Immature natural killer cell (primary cell): ENCODE measurements around the gene GPN1. TPM values are rescaled to one million over a fixed set of nuclear protein-coding genes. Genes with fewer than 3 reads are reported as not detected.

Experiments used
- DNase-seq, 3 donors: peaks; one replicate each; pipeline ENCODE4 v3.0.0; 2022; ENCODE audit warnings: mixed read lengths in 1 of 3
- H3K27ac Mint-ChIP-seq, 6 donors: one replicate each; pipeline ENCODE4 v1.8.0; 2020; ENCODE audit warnings: mixed read lengths in 6 of 6, mild to moderate bottlenecking in 5 of 6, inconsistent platforms in 4 of 6, moderate library complexity in 3 of 6
- H3K27me3 Mint-ChIP-seq, 3 donors: one replicate each; pipeline ENCODE4 v1.8.0; 2020 to 2021; ENCODE audit warnings: low read depth in 3 of 3, mild to moderate bottlenecking in 3 of 3, mixed read lengths in 3 of 3, moderate library complexity in 3 of 3, inconsistent platforms in 1 of 3
- H3K36me3 Mint-ChIP-seq, 3 donors: one replicate each; pipeline ENCODE4 v1.8.0; 2020; ENCODE audit warnings: mixed read lengths in 3 of 3, inconsistent platforms in 2 of 3, mild to moderate bottlenecking in 2 of 3
- H3K4me1 Mint-ChIP-seq, 2 donors: one replicate each; pipeline ENCODE4 v1.8.0; 2020; ENCODE audit warnings: inconsistent platforms in 2 of 2, mild to moderate bottlenecking in 2 of 2, mixed read lengths in 2 of 2, moderate library complexity in 1 of 2
- H3K4me3 Mint-ChIP-seq, 5 donors: one replicate each; pipeline ENCODE4 v1.8.0; 2020; ENCODE audit warnings: mild to moderate bottlenecking in 5 of 5, mixed read lengths in 5 of 5, inconsistent platforms in 3 of 5, moderate library complexity in 3 of 5
- H3K9me3 Mint-ChIP-seq, 6 donors: one replicate each; pipeline ENCODE4 v1.8.0; 2020; ENCODE audit warnings: mild to moderate bottlenecking in 6 of 6, mixed read lengths in 6 of 6, inconsistent platforms in 4 of 6, moderate library complexity in 3 of 6
- polyA plus RNA-seq, 3 donors: library from polyadenylated mRNA; unstranded; fragments of 300-500 nt; fragmentation: Illumina TruSeq; gene quantifications; one replicate each; pipeline ENCODE4 v1.2.3, GENCODE V29; 2021

The GPN1 gene
- polyA plus RNA-seq, 3 donors from 2014 or later = 89.9 to 125 (median 92.1) TPM

GRCh38 chr2:27690052-27690451 is 61.2 kb downstream of the GPN1 start:
- H3K27ac Mint-ChIP-seq = no peak overlapping the region
- H3K9me3 Mint-ChIP-seq = no peaks in the 10 kb centered on the region

GRCh38 chr2:27697660-27698059 is 68.8 kb downstream of the GPN1 start:
- no peak overlapping the region for H3K27ac Mint-ChIP-seq
- no peak for DNase-seq
- H3K9me3 Mint-ChIP-seq = no peaks in the 10 kb centered on the region
- no peak overlapping the region for H3K4me3 Mint-ChIP-seq
- H3K4me1 Mint-ChIP-seq = no peaks in the 10 kb centered on the region
- peaks cover 17 to 29% (median 29%) of the 10 kb centered on the region in 3 donors for H3K36me3 Mint-ChIP-seq
- peaks cover 0 to 2% (median 0%) of the 10 kb centered on the region in 3 donors for H3K27me3 Mint-ChIP-seq

More at GRCh38 chr2:27690052-27690451, 61.2 kb downstream of the GPN1 start:
- DNase-seq = no peak
- peaks cover 4 to 36% (median 30%) of the 10 kb centered on the region in 3 donors for H3K36me3 Mint-ChIP-seq
- H3K27me3 Mint-ChIP-seq = no peaks in the 10 kb centered on the region
- H3K4me1 Mint-ChIP-seq = peaks cover 15 to 17% of the 10 kb centered on the region in 2 donors
- no peak overlapping the region for H3K4me3 Mint-ChIP-seq

Other genes starting within 250 kb of the GPN1 start
- gene ZNF513, start 248.3 kb upstream of the GPN1 start, polyA plus RNA-seq = 1 to 10 TPM; 2.2 to 6.3 (median 2.7) TPM
- 100 to 1,000 TPM in 2 of 3 donors, 10 to 100 TPM in 1; 71.3 to 116 (median 104) TPM for gene PPM1G, start 219.5 kb upstream of the GPN1 start, polyA plus RNA-seq
- gene NRBP1, start 200.4 kb upstream of the GPN1 start, polyA plus RNA-seq = 100 to 1,000 TPM in 2 of 3 donors, 10 to 100 TPM in 1; 85.7 to 154 (median 147) TPM
- under 1 TPM in 1 of 3 donors, not detected in 2; 0.63 TPM for gene KRTCAP3, start 186.7 kb upstream of the GPN1 start, polyA plus RNA-seq
- 1 to 10 TPM in 2 of 3 donors, under 1 TPM in 1; 0.76 to 8.4 (median 3.1) TPM for gene IFT172, start 139.3 kb upstream of the GPN1 start, polyA plus RNA-seq
- not detected for gene FNDC4, start 133.8 kb upstream of the GPN1 start, polyA plus RNA-seq
- not detected for gene GCKR, start 132.2 kb upstream of the GPN1 start, polyA plus RNA-seq
- gene ZNF512, start 46.0 kb upstream of the GPN1 start, polyA plus RNA-seq = 10 to 100 TPM; 17.4 to 23.4 (median 23.3) TPM
- gene CCDC121, start within 50 bp of the GPN1 start, polyA plus RNA-seq = 1 to 10 TPM in 2 of 3 donors, not detected in 1; 1.1 to 2.9 TPM
- 10 to 100 TPM; 16.1 to 26.5 (median 17.6) TPM for gene SUPT7L, start 34.6 kb downstream of the GPN1 start, polyA plus RNA-seq
- gene SLC4A1AP, start 34.8 kb downstream of the GPN1 start, polyA plus RNA-seq = 10 to 100 TPM; 23.9 to 29.6 (median 27.6) TPM
- gene MRPL33, start 142.7 kb downstream of the GPN1 start, polyA plus RNA-seq = 100 to 1,000 TPM; 190 to 266 (median 238) TPM